G401.6 (cell line): ENCODE results near the gene DNM1L.

Experiments used
- FAIRE-seq: peaks from 2 replicates; lab custom pipeline; 2012; peaks lifted over from hg19 to GRCh38; lab: Jason Lieb, UNC

DNM1L gene

DNA sequence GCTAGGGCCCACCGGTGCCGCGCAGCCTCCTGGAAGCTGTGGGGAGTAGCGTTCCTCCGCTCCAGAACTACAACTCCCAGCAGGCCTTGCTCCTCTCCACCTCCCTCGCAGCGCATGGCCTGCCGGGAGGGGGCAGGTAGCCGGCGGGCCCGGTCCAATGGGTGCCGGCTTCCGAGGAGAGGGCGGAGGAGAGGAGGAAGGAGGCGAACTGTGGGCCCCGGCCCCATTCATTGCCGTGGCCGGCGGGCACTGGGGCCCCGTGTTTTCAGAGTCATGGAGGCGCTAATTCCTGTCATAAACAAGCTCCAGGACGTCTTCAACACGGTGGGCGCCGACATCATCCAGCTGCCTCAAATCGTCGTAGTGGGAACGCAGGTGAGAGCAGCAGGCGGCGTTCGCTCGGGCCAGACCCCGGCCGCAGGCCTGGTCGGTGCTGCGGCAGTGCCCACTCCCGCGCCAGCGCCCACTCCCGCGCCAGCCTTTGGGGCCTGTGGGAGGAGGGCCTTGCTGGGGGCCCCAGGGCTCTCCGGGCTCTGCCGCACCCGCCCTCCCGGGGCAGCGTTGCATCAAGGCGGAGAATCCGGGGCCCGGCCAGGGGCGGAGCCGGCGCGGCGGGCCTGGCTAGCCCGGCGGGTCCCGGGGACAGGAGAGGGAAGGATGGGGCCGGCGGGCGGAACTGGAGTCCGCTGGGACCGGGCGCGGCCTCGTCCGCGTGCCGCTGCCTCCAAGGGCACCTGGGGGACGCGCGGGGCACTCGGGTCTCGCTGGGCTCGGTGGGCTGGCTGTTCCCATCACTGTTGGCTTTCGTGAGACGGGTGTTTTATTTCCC is at the start of gene DNM1L:
DNM1L (plus strand) TSS at position 211 of the 829 bp plus-strand sequence; CDS start at position 274, 63 bp downstream.
- peak; percentile 98 for FAIRE-seq

DNA sequence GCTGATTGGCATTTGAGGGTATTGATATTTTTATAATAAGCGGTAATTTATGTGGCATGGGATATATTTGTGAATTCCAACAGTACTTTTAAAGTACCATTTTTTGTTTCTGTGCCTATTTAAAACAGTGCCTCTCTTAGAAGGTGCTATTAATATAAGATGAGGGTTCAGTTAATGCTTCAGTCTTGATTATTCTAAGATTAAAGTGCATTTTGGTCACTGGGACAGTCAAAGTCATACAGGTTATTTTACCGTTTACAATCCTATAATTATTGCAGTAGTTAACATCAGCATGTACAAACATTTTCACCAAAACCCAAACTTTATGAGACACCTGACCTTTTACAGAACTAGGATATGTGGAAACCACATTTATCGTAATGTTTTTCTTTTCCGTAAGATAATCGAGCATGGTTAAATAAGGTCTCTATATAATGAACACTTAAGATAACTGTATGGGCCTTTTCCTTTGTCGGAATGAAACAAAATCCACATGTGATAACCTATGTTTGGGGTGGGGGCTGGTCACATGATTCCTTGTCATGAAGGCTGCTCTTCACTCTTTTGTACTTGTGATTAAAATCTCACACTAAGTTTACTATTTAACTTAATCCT is 37.7 kb upstream of the DNM1L start:
- FAIRE-seq: no peak

DNA sequence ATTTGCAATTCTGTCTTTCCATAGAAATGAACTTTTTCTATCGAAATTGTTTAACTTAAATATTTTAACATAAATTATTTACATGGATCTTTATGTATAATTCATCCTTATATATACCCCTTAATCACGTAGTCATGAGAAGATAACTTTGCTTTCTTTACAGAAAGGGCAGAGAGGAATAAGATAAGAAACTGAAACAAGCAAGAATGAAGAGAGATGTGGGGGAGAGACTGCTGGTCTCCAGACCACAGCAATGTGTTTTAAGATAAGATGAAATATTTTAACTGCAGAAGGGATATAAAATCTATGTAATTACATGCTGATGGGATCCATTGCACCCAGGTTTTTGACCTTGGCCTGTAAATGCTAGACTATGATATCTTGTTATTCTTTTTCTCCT is 34.7 kb upstream of the DNM1L start:
- no peak for FAIRE-seq

DNA sequence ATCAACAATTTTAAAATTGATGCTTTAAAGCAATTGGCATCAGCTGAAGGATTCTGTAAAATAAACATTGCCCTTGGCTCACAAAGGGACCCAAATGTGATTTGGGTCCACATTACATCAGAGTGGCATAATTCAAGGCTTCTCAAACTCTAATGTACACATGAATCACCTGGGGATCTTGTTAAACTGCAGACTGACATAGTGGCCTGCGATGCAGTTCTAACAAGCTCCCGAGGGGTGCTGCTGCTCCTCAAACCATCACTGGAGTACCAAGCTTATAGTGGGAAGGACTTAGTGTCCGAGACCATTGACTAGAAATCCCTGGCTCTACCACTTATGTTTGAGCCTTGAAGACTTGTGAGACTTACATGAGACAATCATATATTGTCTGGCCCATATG is 31.8 kb upstream of the DNM1L start:
- FAIRE-seq: no peak

DNA sequence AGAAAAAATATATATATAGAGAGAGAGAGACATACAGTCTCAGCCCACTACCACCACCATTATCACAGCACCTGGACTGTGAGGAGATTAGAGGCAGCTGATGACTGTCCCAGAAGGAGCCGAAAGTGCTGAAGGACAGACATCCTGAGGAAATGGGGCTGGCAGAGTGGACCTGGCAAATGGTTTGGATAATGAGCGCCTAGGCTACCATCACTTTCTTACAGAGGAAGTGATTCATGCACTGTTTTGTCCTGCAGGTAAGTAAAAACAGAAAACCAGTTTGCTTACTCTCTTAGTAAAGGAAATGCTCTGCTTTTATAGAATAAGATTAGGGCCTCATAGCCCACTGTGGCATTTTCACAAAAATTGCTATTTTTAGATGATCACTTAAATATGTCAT is 28.6 kb upstream of the DNM1L start:
- FAIRE-seq: no peak

DNA sequence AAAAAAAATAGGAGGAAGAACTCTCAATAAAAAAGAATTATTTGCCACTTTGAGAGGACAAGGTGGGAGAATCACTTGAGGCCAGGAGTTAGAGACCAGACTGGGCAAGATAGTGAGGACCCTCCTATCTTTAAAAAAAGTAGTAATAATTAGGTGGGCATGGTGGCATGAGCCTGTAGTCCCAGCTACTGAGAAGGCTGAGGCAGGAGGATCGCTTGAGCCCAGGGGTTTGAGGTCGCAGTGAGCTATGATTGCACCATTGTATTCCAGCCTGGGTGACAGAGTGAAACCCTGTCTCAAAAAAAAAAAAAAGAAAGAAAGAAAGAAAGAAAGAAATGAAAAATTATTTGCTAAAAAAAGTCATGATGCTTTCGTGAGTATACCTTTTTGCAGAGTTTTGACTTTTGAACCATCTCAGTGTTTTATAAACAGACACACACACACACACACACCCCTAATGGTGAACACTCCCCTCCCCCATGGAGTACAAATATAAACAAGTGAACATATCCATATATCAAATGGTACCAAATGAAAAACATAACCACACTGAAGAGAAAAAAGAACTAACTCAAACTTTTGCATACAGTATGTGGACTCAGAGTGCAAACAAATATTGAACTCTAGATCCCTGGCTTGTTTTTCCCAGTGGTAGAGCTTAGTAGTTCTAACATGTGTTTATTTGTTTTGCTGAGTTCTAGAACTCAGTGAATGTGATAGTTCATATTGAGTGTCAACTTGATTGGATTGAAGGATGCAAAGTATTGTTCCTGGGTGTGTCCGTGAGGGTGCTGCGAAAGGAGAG is 27.7 kb upstream of the DNM1L start:
- no peak for FAIRE-seq

DNA sequence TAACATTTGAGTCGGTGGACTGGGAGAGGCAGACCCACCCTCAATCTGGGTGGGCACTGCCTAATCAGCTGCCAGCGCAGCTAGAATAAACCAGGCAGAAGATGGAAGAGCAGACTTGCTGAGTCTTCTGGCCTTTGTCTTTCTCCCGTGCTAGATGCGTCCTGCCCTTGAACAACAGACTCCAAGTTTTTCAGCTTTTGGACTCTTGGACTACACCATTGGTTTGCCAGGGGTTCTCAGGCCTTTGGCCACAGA is 27.2 kb upstream of the DNM1L start:
- FAIRE-seq: no peak

DNA sequence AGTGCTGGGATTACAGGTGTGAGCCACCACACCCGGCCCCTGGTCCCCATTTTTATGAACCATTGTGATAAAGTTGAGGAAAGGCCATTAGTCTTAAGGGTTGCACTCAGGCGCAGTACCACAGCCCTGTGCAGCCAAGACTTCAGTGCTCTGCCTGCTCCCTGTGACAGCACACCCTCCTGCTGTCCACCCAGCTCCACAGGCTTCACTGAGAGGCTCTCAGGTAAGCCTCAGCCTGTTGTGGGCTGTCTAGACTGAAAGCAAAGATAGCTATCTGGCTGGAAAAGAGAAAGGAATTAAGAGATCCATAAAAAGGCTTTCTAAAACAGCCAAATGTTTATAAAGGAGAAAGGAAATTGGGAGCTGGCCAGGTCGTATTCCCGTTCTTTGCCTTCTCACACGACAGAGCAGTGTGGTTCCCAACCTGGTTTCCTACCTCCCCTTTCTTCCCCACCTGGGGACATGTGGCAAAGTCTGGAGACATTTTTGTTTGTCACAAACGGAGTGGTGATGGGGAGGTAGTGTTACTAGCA is 19.1 kb upstream of the DNM1L start:
- FAIRE-seq: no peak

DNA sequence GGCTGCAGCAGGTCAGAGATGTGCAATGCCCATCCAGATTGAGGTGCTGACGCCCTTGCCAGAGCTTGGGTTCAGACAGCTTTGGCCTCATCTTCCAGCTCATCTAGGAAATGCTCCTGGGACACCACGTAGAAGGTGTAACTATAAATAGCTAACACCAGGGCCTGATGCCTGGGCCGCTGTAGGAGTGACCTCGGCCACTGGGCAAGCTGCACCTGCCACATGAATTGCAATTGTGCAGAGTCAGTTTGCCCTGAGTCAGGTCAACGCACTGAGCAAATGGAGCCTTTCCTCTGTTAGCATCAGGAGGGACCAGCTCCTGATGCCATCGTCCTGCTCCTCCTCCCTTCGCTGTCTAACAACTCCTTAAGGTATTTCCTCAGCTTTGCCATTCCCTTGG is 17.4 kb upstream of the DNM1L start:
- no peak for FAIRE-seq

DNA sequence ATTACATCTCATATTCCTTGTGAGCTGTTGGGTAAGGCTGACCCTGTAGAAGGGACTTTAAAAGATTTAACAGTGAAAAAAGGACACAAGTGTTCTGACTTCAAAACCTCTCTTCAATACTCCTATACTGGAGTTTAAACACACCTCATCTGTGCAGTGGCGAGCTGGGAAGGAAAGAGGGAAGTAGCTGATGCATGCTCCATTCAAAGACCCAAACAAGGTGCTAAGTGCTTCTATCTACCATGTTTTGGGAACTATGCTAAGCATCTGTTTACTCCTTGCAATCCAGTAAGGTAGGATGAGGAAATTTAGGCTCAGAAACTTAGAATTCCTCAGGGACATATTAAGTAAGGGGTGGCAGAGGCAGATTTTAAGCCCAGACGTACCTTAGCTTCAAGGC is 16.4 kb upstream of the DNM1L start:
- no peak for FAIRE-seq

DNA sequence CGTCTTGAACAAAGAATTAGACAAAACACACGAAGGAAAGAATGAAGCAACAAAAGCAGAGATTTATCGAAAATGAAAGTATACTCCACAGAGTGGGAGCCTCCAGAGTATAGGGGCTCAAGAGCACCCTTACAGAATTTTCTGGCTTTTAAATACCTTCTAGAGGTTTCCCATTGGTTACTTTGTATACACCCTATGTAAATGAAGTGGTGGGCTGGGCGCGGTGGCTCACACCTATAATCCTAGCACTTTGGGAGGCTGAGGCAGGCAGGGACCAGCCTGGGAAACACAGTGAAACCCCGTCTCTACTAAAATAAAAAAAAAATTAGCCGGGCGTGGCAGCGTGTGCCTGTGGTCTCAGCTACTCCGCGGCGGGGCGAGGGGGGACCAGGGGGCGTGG is 13.1 kb upstream of the DNM1L start:
- no peak for FAIRE-seq

DNA sequence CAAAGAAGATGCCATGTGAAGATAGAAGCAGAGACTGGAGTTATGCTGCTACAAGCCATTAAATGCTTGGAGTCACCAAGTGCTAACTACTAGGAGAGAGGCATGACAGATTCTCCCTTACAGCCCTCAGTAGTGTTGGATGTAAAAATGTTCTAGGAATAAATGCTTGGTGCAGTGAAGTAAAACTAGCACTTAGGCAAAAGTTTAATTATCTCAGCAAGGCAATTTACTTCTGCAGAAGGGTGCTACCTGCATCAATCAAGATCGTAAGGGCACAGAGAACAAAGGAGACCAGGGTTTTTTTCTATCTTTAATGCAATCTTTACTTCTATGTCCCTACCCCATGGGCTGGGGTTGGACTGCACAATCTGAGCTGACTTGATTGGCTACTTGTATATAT is 9.5 kb upstream of the DNM1L start:
- FAIRE-seq: no peak

DNA sequence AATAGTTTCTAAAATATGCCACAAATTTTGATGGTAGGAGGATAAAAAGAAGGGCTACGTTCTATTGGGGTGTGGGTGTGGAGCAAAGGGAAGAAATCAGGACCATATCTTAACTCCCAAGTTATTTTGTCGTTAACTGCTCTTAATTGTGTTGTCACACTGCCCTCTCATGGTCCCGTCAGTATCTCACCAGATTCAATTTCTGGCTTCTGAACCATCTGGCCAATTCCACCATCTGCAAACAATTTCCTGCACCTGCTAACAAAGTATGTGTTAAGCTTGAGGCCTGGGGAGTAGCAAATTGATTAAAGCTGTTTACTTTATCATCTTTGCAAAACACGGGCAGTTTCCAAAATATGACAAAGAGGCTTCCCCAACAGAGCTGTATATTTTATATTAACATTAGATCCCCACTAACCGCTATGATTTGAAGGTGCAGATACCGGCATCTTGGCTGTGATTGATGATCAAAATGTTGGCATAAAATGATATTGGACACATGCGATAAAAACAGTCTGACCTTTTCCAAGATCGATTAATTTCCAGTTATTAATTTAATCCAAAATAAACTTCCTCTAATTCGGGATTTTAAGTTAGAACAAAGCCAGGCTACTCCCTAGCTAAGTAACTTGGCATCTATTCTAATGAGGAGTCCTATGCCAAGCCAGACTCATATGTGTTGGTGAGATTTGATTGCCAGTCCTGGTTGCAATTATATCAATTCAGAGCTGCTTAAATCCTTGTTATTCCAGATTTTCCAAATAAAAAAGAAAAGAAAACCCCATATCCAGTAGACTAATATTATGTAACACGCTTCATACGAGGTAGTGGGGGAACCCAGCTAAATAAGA is 6.9 kb upstream of the DNM1L start:
- FAIRE-seq: peak; percentile 70

DNA sequence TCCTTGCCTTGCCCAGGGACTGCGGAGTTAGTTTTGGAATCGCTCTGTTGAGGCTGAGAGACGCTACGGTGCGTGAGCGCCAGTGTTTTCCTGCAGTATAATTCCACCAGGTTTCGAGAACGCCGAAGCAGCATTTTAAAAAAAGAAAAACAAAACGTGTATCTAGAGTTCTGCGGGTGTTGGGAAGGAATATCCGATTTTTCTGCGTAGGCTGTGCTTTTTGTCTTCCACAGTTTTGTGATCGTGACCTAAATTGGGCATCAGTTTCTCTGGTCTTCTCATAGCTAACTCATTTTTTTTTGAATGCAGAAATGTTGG is 778 bp downstream of the DNM1L start:
- FAIRE-seq: no peak

DNA sequence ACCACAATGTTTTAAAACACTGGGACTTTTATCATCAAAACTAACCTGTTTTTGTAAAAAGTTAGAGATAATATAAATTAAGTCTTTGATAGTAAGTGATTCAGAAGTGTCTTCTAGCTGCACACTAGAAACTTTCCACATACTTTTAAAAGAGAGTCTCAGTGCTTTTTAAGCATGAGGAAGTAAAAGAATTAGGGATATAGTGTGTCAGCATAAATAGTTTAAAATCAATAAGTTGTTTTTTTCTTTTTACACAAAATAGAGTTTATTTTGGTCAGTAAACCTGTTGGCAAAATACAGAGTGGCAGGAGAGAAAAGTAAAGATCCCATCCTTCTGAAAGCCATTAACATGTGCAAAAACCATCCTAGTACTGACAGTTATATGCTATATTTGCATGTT is 1.7 kb downstream of the DNM1L start:
- no peak for FAIRE-seq

DNA sequence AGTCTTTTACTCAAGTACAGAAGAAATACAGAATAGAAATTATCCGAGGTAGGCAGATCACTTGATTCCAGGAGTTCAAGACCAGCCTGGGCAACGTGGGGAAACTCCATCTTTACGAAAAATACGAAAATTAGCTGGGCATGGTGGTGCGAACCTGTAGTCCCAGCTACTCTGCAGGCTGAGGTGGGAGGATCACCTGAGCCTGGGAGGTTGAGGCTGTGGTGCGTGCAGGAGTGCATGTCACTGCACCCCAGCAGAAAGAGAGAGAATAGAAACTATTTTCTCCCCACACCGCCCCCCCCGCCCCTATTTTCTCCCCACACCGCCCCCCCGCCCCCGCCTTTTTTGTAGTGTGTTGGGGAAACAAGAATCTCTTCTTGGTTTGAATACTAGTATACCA is 2.2 kb downstream of the DNM1L start:
- no peak for FAIRE-seq

DNA sequence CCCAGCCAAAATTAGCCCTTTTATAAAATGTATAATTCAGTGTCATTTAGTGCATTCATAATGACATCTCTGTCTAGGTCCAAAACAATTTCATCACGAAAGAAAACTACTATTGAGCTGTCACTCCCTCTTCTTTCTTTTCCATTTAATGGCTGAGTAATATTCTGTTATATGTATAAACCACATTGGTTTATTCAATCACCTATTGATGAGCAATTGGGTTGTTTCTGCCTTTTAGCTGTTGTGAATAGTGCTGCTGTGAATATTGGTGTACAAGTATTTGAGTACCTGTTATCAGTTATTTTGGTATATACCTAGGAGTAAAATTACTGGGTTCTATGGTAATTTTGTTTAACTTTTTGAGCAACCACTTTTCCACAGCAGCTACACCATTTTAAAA is 7.2 kb downstream of the DNM1L start:
- FAIRE-seq: no peak

DNA sequence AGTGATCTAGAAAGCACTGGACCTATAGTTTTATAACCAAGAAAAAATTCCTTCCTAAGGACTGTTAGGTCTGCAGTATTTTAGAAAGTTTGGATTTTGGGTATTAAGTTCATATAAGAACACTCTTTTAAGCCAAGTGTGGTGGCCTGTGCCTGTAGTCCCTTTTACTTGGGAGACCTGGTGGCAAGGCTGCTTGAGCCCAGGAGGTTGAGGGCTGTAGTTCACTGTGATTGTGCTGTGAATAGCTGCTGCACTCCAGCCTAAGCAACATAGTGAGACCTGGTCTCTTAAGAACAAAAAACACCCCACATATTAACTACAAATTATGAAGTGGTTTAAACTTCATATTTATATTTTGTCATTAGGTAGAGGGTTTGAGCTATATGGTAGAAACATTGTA is 9.7 kb downstream of the DNM1L start:
- FAIRE-seq: no peak

DNA sequence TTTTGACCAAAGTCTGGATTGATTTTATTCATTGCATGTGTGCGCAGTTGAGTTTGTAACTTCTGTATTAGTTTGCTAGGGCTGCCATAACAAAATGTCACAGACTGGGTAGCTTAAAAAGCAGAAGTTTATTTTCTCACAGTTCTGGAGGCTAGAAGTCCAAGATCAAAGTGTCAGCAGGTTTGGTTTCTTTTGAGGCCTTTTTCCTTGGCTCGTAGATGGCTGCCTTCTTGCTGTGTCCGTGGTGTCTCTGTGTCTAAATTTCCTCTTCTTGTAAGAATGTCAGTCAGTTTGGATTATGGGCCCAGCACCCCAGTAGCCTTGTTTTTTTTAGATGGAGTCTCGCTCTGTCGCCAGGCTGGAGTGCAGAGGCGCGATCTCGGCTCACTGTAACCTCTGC is 11.8 kb downstream of the DNM1L start:
- no peak for FAIRE-seq

DNA sequence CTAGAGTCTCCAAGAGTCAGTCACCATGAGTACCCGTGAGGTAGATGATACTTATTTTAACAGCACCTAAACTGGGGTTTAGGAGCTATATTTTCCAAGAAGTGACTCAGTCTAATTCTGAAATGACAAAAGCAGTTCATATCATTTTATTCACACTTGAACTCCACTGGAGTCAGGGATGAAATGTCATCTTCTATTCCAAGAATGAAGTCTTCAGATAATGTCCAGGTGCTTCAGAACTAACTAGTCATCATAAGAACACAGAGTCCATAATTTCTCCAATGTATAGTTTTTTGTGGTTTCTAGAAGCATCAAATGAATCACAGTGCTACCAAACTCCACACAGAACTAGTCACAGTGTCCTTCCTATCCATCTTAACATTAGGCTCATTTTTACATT is 13.3 kb downstream of the DNM1L start:
- FAIRE-seq: no peak

DNA sequence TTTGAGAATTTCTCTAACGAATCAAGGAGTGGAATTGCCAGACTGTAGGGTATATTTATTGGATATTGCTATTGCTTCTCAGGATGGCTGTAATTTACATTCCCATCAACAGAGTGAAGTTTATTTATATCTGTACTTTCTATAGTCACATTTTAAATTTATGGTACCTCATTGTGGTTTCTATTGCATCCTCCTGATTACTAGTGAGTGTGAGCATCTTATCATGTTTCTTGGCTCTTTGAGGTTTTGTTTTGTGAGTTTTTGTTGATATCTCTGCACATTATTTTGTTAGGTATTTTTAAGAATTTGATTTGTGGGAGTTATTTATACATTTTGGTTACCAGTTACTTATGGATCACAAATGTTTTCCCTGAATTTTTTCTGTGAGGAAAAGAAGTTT is 13.9 kb downstream of the DNM1L start:
- FAIRE-seq: no peak

DNA sequence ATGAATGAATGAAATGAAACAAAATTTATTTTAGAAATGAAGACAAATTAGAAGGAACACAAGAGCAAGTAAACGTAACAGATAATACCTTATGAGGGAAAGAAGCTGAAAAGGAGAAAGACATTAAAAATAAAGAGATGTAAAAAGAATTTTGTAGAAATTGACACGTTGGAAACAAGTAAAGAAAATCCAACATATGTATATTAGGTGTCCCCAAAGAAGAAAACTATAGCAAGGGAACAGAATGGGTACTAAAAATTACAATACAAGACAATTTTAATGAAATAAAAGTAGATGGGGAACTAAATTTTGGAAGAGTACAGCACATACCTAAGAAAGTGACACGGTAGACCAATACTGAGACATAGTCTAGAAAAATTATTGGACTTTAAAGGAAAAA is 16.7 kb downstream of the DNM1L start:
- no peak for FAIRE-seq

DNA sequence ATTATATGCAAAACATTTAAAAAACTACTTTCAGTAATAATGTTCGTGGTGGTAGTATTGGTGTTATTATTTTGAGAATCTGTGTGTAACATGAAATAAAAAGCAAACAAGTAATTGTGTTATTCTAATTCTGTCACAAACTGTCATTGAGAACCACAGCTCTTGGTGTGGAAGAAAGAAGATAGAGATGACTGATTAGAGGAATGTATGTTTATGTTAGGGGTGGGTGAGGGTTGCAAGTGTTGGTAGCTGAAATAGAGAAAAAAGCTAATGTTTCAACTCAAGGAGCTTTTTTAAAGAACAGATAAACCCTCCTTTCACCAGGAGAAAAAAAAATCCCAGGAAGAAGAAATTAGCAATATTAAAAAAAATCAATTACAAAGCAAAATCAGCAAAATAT is 18.3 kb downstream of the DNM1L start:
- no peak for FAIRE-seq
